NCI-H2107 treated with DMSO at 0.1 percent for 48 hours (cell line): ENCODE results near the gene C19orf53.

Experiments used
- DNase-seq: peaks from one replicate; lab custom pipeline; 2025; ENCODE audit not compliant: unreplicated experiment; lab: John Stamatoyannopoulos, UW

C19orf53 gene

GRCh38 chr19:13795595-13796300 lies 21.5 kb downstream of the C19orf53 start:
- DNase-seq: no peak

GRCh38 chr19:13796301-13797057 lies 22.2 kb downstream of the C19orf53 start:
- DNase-seq: no peak

GRCh38 chr19:13797058-13797440 lies 22.8 kb downstream of the C19orf53 start:
- DNase-seq: no peak

GRCh38 chr19:13797870-13798269 lies 23.6 kb downstream of the C19orf53 start:
- DNase-seq: no peak

GRCh38 chr19:13799669-13800068 lies 25.4 kb downstream of the C19orf53 start:
- DNase-seq: no peak

GRCh38 chr19:13803038-13803437 lies 28.8 kb downstream of the C19orf53 start:
- no peak for DNase-seq

GRCh38 chr19:13804830-13805683 lies 30.8 kb downstream of the C19orf53 start:
- DNase-seq: no peak

GRCh38 chr19:13806728-13807127 lies 32.5 kb downstream of the C19orf53 start:
- DNase-seq: no peak

- DNase-seq: no peak
Observed at GRCh38 chr19:13807421-13808021, 33.3 kb downstream of the C19orf53 start.

- DNase-seq: no peak
Observed at GRCh38 chr19:13808856-13809255, 34.6 kb downstream of the C19orf53 start.

- DNase-seq: no peak
Observed at GRCh38 chr19:13812544-13812943, 38.3 kb downstream of the C19orf53 start.

- no peak for DNase-seq
Observed at GRCh38 chr19:13813147-13813546, 38.9 kb downstream of the C19orf53 start.

GRCh38 chr19:13814550-13814949 lies 40.3 kb downstream of the C19orf53 start:
- DNase-seq: no peak

- no peak for DNase-seq
Observed at GRCh38 chr19:13817018-13817614, 42.9 kb downstream of the C19orf53 start.

- no peak for DNase-seq
Observed at GRCh38 chr19:13817615-13818371, 43.5 kb downstream of the C19orf53 start.

- no peak for DNase-seq
Observed at GRCh38 chr19:13819238-13819637, 45.0 kb downstream of the C19orf53 start.

- DNase-seq: no peak
Observed at GRCh38 chr19:13821292-13821691, 47.0 kb downstream of the C19orf53 start.

- DNase-seq: no peak
Observed at GRCh38 chr19:13823256-13823655, 49.0 kb downstream of the C19orf53 start.

- DNase-seq: no peak
Observed at GRCh38 chr19:13823901-13824300, 49.6 kb downstream of the C19orf53 start.

- DNase-seq: no peak
Observed at GRCh38 chr19:13824703-13825102, 50.4 kb downstream of the C19orf53 start.
